ENCODE results near the gene TUFM.
A peak's percentile ranks its signal among the peaks of the same experiment; 100 is the strongest.
"Not testable (repeated sequence)": the region's sequence is repeated elsewhere in the genome, so short reads cannot be mapped to it uniquely, and the experiment has no call there.

Gene TUFM

GRCh38 chr16:28883221-28883996 lies 37.3 kb upstream of the TUFM start:
- no peak for DNase-seq (ENCODE audit: low read depth)
- no peak overlapping the region for H3K4me3 ChIP-seq (ENCODE audit: low read depth, low read length)
- TF ChIP-seq, protein P1, sequence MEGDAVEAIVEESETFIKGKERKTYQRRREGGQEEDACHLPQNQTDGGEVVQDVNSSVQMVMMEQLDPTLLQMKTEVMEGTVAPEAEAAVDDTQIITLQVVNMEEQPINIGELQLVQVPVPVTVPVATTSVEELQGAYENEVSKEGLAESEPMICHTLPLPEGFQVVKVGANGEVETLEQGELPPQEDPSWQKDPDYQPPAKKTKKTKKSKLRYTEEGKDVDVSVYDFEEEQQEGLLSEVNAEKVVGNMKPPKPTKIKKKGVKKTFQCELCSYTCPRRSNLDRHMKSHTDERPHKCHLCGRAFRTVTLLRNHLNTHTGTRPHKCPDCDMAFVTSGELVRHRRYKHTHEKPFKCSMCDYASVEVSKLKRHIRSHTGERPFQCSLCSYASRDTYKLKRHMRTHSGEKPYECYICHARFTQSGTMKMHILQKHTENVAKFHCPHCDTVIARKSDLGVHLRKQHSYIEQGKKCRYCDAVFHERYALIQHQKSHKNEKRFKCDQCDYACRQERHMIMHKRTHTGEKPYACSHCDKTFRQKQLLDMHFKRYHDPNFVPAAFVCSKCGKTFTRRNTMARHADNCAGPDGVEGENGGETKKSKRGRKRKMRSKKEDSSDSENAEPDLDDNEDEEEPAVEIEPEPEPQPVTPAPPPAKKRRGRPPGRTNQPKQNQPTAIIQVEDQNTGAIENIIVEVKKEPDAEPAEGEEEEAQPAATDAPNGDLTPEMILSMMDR (IDR thresholded peaks at IDR 0.05; ENCODE audit: control insufficient read depth, extremely low read depth, insufficient read depth): no peak

- no peak overlapping the region for H3K4me3 ChIP-seq (ENCODE audit: low read depth, low read length)
- DNase-seq (ENCODE audit: low read depth): no peak
- TF ChIP-seq, protein P1 (IDR thresholded peaks at IDR 0.05; ENCODE audit: control insufficient read depth, extremely low read depth, insufficient read depth): no peak
Measured at GRCh38 chr16:28882551-28883160, 36.5 kb upstream of the TUFM start.

DNA sequence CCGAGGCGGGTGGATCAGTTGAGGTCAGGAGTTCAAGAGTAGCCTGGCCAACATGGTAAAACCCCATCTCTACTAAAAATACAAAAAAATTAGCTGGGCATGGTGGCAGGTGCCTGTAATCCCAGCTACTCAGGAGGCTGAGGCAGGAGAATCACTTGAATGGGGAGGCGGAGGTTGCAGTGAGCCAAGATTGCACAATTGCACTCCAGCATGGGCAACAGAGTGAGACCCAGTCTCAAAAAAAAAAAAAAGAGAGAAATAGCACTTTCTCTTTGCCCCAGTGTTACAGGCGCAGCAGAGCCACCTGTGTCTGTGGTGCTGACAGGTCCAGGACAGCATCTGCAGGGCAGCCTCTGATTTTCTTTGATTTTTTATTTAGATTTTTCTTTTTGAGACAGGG lies 35.4 kb upstream of the TUFM start:
- not testable (repeated sequence) for DNase-seq (ENCODE audit: low read depth); H3K4me3 ChIP-seq (ENCODE audit: low read depth, low read length)

- no peak overlapping the region for H3K4me3 ChIP-seq (ENCODE audit: low read depth, low read length)
- DNase-seq (ENCODE audit: low read depth): no peak
- TF ChIP-seq, protein P1 (IDR thresholded peaks at IDR 0.05; ENCODE audit: control insufficient read depth, extremely low read depth, insufficient read depth): no peak
Measured at GRCh38 chr16:28880955-28881354, 34.8 kb upstream of the TUFM start.

- H3K4me3 ChIP-seq (ENCODE audit: low read depth, low read length): no peak overlapping the region
- no peak for DNase-seq (ENCODE audit: low read depth)
- TF ChIP-seq, protein P1 (IDR thresholded peaks at IDR 0.05; ENCODE audit: control insufficient read depth, extremely low read depth, insufficient read depth): no peak
Measured at GRCh38 chr16:28880589-28880915, 34.4 kb upstream of the TUFM start.

- peak; percentile 31 for DNase-seq (ENCODE audit: low read depth)
Measured at GRCh38 chr16:28879841-28880588, 33.9 kb upstream of the TUFM start.

More at GRCh38 chr16:28879841-28880588, 33.9 kb upstream of the TUFM start:
- TF ChIP-seq, protein P1 (IDR thresholded peaks at IDR 0.05; ENCODE audit: control insufficient read depth, extremely low read depth, insufficient read depth): no peak
- H3K4me3 ChIP-seq (ENCODE audit: low read depth, low read length): peak overlapping the region; percentile 87
